KMS-11 (cell line): ENCODE measurements around the gene ACKR4.
"Not testable (repeated sequence)": the region's sequence is repeated elsewhere in the genome, so short reads cannot be mapped to it uniquely, and the experiment has no call there.

Source experiments
- H2AFZ ChIP-seq: fragments of 200-600 bp; sonication (generic); 2 replicates; pipeline ENCODE4 v1.6.1; 2016; ENCODE audit warnings: antibody characterized with exemption, mixed run types, low read depth
- H3K27ac ChIP-seq: fragments of 200-600 bp; sonication (generic); 2 replicates; pipeline ENCODE4 v1.6.1; 2016; ENCODE audit warnings: mild to moderate bottlenecking, mixed run types
- H3K27me3 ChIP-seq: fragments of 200-600 bp; sonication (generic); 2 replicates; pipeline ENCODE4 v1.6.1; 2017; ENCODE audit warnings: mild to moderate bottlenecking, low read depth, mixed run types, moderate library complexity; ENCODE audit not compliant: insufficient read depth
- H3K36me3 ChIP-seq: fragments of 200-600 bp; sonication (generic); 2 replicates; pipeline ENCODE4 v1.6.1; 2017; ENCODE audit warnings: mild to moderate bottlenecking, mixed run types; ENCODE audit not compliant: insufficient read depth
- H3K4me1 ChIP-seq: fragments of 200-600 bp; sonication (generic); 2 replicates; pipeline ENCODE4 v1.6.1; 2016; ENCODE audit warnings: mild to moderate bottlenecking, low read depth, mixed run types; ENCODE audit not compliant: poor library complexity, severe bottlenecking
- H3K4me2 ChIP-seq: fragments of 200-600 bp; sonication (generic); 2 replicates; pipeline ENCODE4 v1.7.0; 2016; ENCODE audit warnings: mild to moderate bottlenecking, mixed run types
- H3K4me3 ChIP-seq: fragments of 200-600 bp; sonication (generic); IDR thresholded peaks from 2 replicates; pipeline ENCODE4 v1.6.1; 2017; ENCODE audit warnings: low read depth, low read length, mixed read lengths; ENCODE audit not compliant: insufficient read depth
- H3K79me2 ChIP-seq: fragments of 200-600 bp; sonication (generic); 2 replicates; pipeline ENCODE4 v1.6.1; 2016; ENCODE audit warnings: low read depth, mixed run types; ENCODE audit not compliant: insufficient read depth
- H3K9ac ChIP-seq: fragments of 200-600 bp; sonication (generic); 2 replicates; pipeline ENCODE4 v1.6.1; 2016; ENCODE audit warnings: mild to moderate bottlenecking, mixed run types
- H4K20me1 ChIP-seq: fragments of 200-600 bp; sonication (generic); 2 replicates; pipeline ENCODE4 v1.6.1; 2016; ENCODE audit warnings: mild to moderate bottlenecking, mixed run types; ENCODE audit not compliant: insufficient read depth
- CTCF ChIP-seq: fragments of 200-600 bp; sonication (generic); conservative IDR thresholded peaks from 2 replicates; pipeline ENCODE4 v1.6.1; 2017; ENCODE audit warnings: low read depth, mild to moderate bottlenecking, antibody characterized with exemption, low read length, moderate library complexity, mixed read lengths

The ACKR4 gene

GRCh38 chr3:132595014-132595413 lies 2.1 kb upstream of the ACKR4 start:
- H3K36me3 ChIP-seq, result no peaks in the 10 kb centered on the region
- H3K4me1 ChIP-seq, result no peaks in the 10 kb centered on the region
- H3K79me2 ChIP-seq, result no peaks in the 10 kb centered on the region
- no peak overlapping the region for H2AFZ ChIP-seq
- H3K4me3 ChIP-seq, result no peak overlapping the region
- H3K4me2 ChIP-seq, result no peak overlapping the region
- no peak overlapping the region for H3K9ac ChIP-seq
- H3K27me3 ChIP-seq, result no peaks in the 10 kb centered on the region
- no peak overlapping the region for H3K27ac ChIP-seq
- no peaks in the 10 kb centered on the region for H4K20me1 ChIP-seq
- TF ChIP-seq CTCF, result no peak

GRCh38 chr3:132596326-132596725 lies 744 bp upstream of the ACKR4 start:
- Histone ChIP-seq H3K4me1 (no peaks in the 10 kb centered on the region), H3K4me3 (no peak overlapping the region), H3K27me3 (no peaks in the 10 kb centered on the region), H3K79me2 (no peaks in the 10 kb centered on the region), H3K9ac (no peak overlapping the region), H3K27ac (no peak overlapping the region), H3K4me2 (no peak overlapping the region), H2AFZ (no peak overlapping the region), H3K36me3 (no peaks in the 10 kb centered on the region), H4K20me1 (no peaks in the 10 kb centered on the region)
- no peak for TF ChIP-seq CTCF

- H3K27ac ChIP-seq, result no peak overlapping the region
- H3K27me3 ChIP-seq, result no peaks in the 10 kb centered on the region
- no peaks in the 10 kb centered on the region for H3K36me3 ChIP-seq
- H4K20me1 ChIP-seq, result no peaks in the 10 kb centered on the region
- no peak overlapping the region for H2AFZ ChIP-seq
- H3K79me2 ChIP-seq, result no peaks in the 10 kb centered on the region
- H3K4me2 ChIP-seq, result no peak overlapping the region
- H3K9ac ChIP-seq, result no peak overlapping the region
- TF ChIP-seq CTCF, result no peak
- H3K4me3 ChIP-seq, result no peak overlapping the region
- no peaks in the 10 kb centered on the region for H3K4me1 ChIP-seq
Measured at GRCh38 chr3:132597660-132598059, 590 bp downstream of the ACKR4 start.

GRCh38 chr3:132598181-132598580 lies 1.1 kb downstream of the ACKR4 start:
- Histone ChIP-seq H3K4me2 (no peak overlapping the region), H3K79me2 (no peaks in the 10 kb centered on the region), H3K36me3 (no peaks in the 10 kb centered on the region), H3K27ac (no peak overlapping the region), H3K9ac (no peak overlapping the region), H3K4me3 (no peak overlapping the region), H2AFZ (no peak overlapping the region), H3K27me3 (no peaks in the 10 kb centered on the region), H4K20me1 (no peaks in the 10 kb centered on the region), H3K4me1 (no peaks in the 10 kb centered on the region)
- TF ChIP-seq CTCF, result no peak

GRCh38 chr3:132600614-132601013 lies 3.5 kb downstream of the ACKR4 start:
- H3K27me3 ChIP-seq, H2AFZ ChIP-seq, H3K79me2 ChIP-seq, H3K36me3 ChIP-seq, H4K20me1 ChIP-seq, H3K4me3 ChIP-seq, H3K4me1 ChIP-seq, H3K4me2 ChIP-seq, H3K9ac ChIP-seq, H3K27ac ChIP-seq: not testable (repeated sequence)
